Upper lobe of right lung (tissue), 1 donor: ENCODE data around the gene UAP1L1. TPM values are rescaled to one million over a fixed set of nuclear protein-coding genes. Genes with fewer than 3 reads are reported as not detected.

Source experiments
- ATAC-seq: fragments of 200-7000 bp; cut with Tn5 transposase; one replicate; pipeline ENCODE4 v1.9.1; 2020; ENCODE audit warnings: mild to moderate bottlenecking, moderate library complexity
- DNase-seq: peaks from one replicate; pipeline ENCODE4 v3.0.0-alpha.2; 2020
- H3K27ac ChIP-seq: fragments of 200-600 bp; one replicate; pipeline ENCODE4 v1.8.0; 2022
- H3K27me3 ChIP-seq: fragments of 200-600 bp; one replicate; pipeline ENCODE4 v1.8.0; 2022; ENCODE audit warnings: mild to moderate bottlenecking
- H3K36me3 ChIP-seq: fragments of 200-600 bp; one replicate; pipeline ENCODE4 v1.8.0; 2022
- H3K4me1 ChIP-seq: fragments of 200-600 bp; one replicate; pipeline ENCODE4 v1.8.0; 2022
- H3K4me3 ChIP-seq: fragments of 200-600 bp; one replicate; pipeline ENCODE4 v1.8.0; 2022; ENCODE audit warnings: mild to moderate bottlenecking
- H3K9me3 ChIP-seq: fragments of 200-600 bp; one replicate; pipeline ENCODE4 v1.8.0; 2022
- CTCF ChIP-seq: fragments of 200-600 bp; IDR thresholded peaks from one replicate; pipeline ENCODE4 v1.8.0; 2022; ENCODE audit warnings: antibody characterized with exemption
- intact Hi-C: fragments of 100-400 bp; cut with DNase I; formaldehyde crosslinking; loops from one replicate; pipeline ENCODE4 v1.11.0; 2022
- total RNA-seq: library from RNA; stranded (reverse); fragmentation: NEBNext Ultra II Directional; extraction: Animal tissue kit (Norgen Biotek cat#: 25700); gene quantifications from one replicate; pipeline ENCODE4 v1.2.1, GENCODE V29; 2021
- donor health status: DM: no; HTN: yes; CAD: no; lungs with severe emphysema.

Gene UAP1L1
- total RNA-seq, 1 donor from 2014 or later = 30.7 TPM

DNA sequence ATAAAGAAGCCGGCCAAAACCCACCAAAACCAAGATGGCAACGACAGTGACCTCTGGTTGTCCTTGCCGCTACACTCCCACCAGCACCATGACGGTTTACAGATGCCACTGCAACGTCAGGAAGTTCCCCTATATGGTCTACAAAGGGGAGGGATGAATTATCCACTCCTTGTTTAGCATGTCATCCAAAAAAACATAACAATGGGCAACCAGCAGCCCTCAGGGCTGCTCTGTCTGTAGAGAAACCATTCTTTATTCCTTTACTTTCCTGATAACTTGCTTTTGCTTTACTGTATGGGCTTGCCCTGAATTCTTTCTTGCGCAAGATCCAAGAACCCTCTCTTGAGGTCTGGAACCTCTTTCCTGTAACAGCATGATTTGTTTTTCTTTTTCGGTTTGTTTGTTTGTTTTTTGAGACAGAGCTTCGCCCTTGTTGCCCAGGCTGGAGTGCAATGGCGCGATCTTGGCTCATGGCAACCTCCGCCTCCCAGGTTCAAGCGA lies 2.0 kb upstream of the UAP1L1 start:
- DNase-seq (no peak), ATAC-seq (no peak)
- intact Hi-C loops = no loop called here
- Histone ChIP-seq H3K27ac (no peak overlapping the region), H3K27me3 (no peaks in the 10 kb centered on the region), H3K4me1 (peaks cover 20% of the 10 kb centered on the region), H3K36me3 (peaks cover 13% of the 10 kb centered on the region), H3K4me3 (no peak overlapping the region), H3K9me3 (no peaks in the 10 kb centered on the region)
- no peak for TF ChIP-seq CTCF

DNA sequence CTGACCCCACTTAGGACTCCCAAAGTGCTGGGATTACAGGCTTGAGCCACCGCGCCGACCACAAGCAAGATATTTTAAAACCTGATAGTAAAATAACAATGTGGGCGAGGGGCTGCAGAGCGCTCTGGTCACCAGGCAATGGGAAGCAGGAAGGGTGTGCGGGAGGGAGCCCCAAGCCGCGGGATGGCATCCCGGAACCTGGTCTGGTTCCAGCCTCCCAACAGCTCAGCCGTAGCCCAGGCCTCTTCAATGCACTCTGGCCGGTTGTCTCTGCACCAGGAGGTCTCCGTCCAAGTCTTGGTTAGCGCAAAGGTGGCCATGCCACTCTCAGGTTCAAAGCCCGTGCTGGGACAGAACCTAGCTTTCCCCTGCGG lies 694 bp upstream of the UAP1L1 start:
- H3K4me1 ChIP-seq = peaks cover 14% of the 10 kb centered on the region

GRCh38 chr9:137077758-137078693 lies 709 bp downstream of the UAP1L1 start:
- H3K4me1 ChIP-seq = peaks cover 14% of the 10 kb centered on the region
- no peak for TF ChIP-seq CTCF
- intact Hi-C loops = no loop called here
- DNase-seq (peak; percentile 78), ATAC-seq (peak; percentile 7)
- no peaks in the 10 kb centered on the region for H3K27me3 ChIP-seq
- H3K4me3 ChIP-seq = peak overlapping the region; percentile 64
- no peaks in the 10 kb centered on the region for H3K9me3 ChIP-seq
- no peak overlapping the region for H3K27ac ChIP-seq
- peaks cover 39% of the 10 kb centered on the region for H3K36me3 ChIP-seq

More for the DNA sequence above, 694 bp upstream of the UAP1L1 start:
- DNase-seq (no peak), ATAC-seq (no peak)
- Histone ChIP-seq H3K9me3 (no peaks in the 10 kb centered on the region), H3K27ac (peak overlapping the region; percentile 73), H3K27me3 (no peaks in the 10 kb centered on the region), H3K4me3 (peak overlapping the region; percentile 64), H3K36me3 (peaks cover 25% of the 10 kb centered on the region)
- TF ChIP-seq CTCF = no peak
- intact Hi-C loops = no loop called here

DNA sequence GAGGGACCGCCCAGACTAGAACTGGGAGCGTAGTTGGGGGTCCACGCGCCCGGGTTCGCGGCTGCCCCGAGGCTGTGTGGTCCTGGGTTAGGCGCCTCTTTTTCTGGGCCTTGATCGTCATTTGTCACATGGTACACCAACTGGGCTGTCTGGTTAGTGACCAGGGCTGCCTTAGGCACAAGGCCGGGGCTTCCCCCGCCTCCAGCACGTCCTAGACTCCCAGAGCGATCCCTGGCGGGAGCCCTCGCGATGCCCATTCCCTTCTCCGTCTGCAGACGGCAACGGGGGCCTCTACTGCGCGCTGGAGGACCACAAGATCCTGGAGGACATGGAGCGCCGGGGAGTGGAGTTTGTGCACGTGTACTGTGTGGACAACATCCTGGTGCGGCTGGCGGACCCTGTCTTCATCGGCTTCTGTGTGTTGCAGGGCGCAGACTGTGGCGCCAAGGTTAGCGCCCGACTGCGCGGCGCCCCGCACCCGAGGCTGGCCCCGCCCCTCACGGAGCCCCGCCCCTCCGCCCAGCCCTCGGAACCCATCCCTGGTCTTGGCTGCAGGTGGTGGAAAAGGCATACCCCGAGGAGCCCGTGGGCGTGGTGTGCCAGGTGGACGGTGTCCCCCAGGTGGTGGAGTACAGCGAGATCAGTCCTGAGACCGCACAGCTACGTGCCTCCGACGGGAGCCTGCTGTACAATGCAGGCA lies 1.5 kb downstream of the UAP1L1 start:
- H3K36me3 ChIP-seq = peaks cover 44% of the 10 kb centered on the region
- TF ChIP-seq CTCF = no peak
- H3K9me3 ChIP-seq = no peaks in the 10 kb centered on the region
- ATAC-seq (no peak), DNase-seq (peak; percentile 65)
- no peak overlapping the region for H3K27ac ChIP-seq
- intact Hi-C loops = no loop called here
- H3K4me3 ChIP-seq = peak overlapping the region; percentile 64
- no peaks in the 10 kb centered on the region for H3K27me3 ChIP-seq
- H3K4me1 ChIP-seq = peaks cover 14% of the 10 kb centered on the region

- intact Hi-C loops = no loop called here
- Histone ChIP-seq H3K9me3 (no peaks in the 10 kb centered on the region), H3K27me3 (no peaks in the 10 kb centered on the region), H3K36me3 (peaks cover 44% of the 10 kb centered on the region), H3K27ac (no peak overlapping the region), H3K4me3 (no peak overlapping the region), H3K4me1 (peaks cover 14% of the 10 kb centered on the region)
- no peak for TF ChIP-seq CTCF
- DNase-seq = no peak
- no peak for ATAC-seq
Measured at GRCh38 chr9:137079401-137079787, 2.1 kb downstream of the UAP1L1 start.
